Liver (tissue), 3 donors: ENCODE results near the gene PRDM8.

Experiments used
- FOXA1 ChIP-seq: IDR thresholded peaks from 2 replicates; pipeline ENCODE4 v1.6.1; 2016; ENCODE audit warnings: antibody characterized with exemption
- FOXA2 ChIP-seq: IDR thresholded peaks from 2 replicates; pipeline ENCODE4 v1.6.1; 2016; ENCODE audit warnings: antibody characterized with exemption
- GABPA ChIP-seq, 2 donors: IDR thresholded peaks in 1 of 2; conservative IDR thresholded peaks in 1 of 2; 2 replicates each; pipeline ENCODE4 v1.6.1; 2016; ENCODE audit warnings: antibody characterized with exemption in 2 of 2, mild to moderate bottlenecking in 1 of 2, moderate library complexity in 1 of 2
- HNF4A ChIP-seq, 2 donors: conservative IDR thresholded peaks; 2 replicates each; pipeline ENCODE4 v1.6.1; 2016; ENCODE audit warnings: antibody characterized with exemption in 2 of 2, mild to moderate bottlenecking in 2 of 2
- HNF4G ChIP-seq: IDR thresholded peaks from 2 replicates; pipeline ENCODE4 v1.6.1; 2016; ENCODE audit warnings: antibody characterized with exemption
- JUND ChIP-seq, 2 donors: IDR thresholded peaks; 2 replicates each; pipeline ENCODE4 v1.6.1; 2016; ENCODE audit warnings: antibody characterized with exemption in 2 of 2
- RAD21 ChIP-seq, 2 donors: IDR thresholded peaks; 2 replicates each; pipeline ENCODE4 v1.6.1; 2016; ENCODE audit warnings: antibody characterized with exemption in 2 of 2, mild to moderate bottlenecking in 2 of 2
- RXRA ChIP-seq, 2 donors: IDR thresholded peaks; 2 replicates each; pipeline ENCODE4 v1.6.1; 2017 to 2018; ENCODE audit warnings: antibody characterized with exemption in 2 of 2, mild to moderate bottlenecking in 1 of 2
- SP1 ChIP-seq: IDR thresholded peaks from 2 replicates; pipeline ENCODE4 v1.6.1; 2018; ENCODE audit warnings: antibody characterized with exemption, mild to moderate bottlenecking
- TAF1 ChIP-seq: conservative IDR thresholded peaks from 2 replicates; pipeline ENCODE4 v1.6.1; 2016; ENCODE audit warnings: antibody characterized with exemption, mild to moderate bottlenecking
- TF ChIP-seq, protein P1 (sequence below): fragments of 150-350 bp; IDR thresholded peaks from 2 replicates; pipeline ENCODE4 v1.5.1; 2017; ENCODE audit warnings: improper control_type of control experiment, low read depth, low read length; ENCODE audit not compliant: missing input control
- TF ChIP-seq, protein P2 (sequence below): IDR thresholded peaks from 2 replicates; pipeline ENCODE4 v1.6.1; 2016; ENCODE audit warnings: antibody characterized with exemption, mild to moderate bottlenecking
- TF ChIP-seq, protein P3 (sequence below): IDR thresholded peaks from 2 replicates; pipeline ENCODE4 v1.6.1; 2016; ENCODE audit warnings: antibody characterized with exemption
- TF ChIP-seq, protein P4 (sequence below): IDR thresholded peaks from 2 replicates; pipeline ENCODE4 v1.6.1; 2016; ENCODE audit warnings: antibody characterized with exemption
- donor health status: healthy.
- donor health status: healthy.

DNA sequence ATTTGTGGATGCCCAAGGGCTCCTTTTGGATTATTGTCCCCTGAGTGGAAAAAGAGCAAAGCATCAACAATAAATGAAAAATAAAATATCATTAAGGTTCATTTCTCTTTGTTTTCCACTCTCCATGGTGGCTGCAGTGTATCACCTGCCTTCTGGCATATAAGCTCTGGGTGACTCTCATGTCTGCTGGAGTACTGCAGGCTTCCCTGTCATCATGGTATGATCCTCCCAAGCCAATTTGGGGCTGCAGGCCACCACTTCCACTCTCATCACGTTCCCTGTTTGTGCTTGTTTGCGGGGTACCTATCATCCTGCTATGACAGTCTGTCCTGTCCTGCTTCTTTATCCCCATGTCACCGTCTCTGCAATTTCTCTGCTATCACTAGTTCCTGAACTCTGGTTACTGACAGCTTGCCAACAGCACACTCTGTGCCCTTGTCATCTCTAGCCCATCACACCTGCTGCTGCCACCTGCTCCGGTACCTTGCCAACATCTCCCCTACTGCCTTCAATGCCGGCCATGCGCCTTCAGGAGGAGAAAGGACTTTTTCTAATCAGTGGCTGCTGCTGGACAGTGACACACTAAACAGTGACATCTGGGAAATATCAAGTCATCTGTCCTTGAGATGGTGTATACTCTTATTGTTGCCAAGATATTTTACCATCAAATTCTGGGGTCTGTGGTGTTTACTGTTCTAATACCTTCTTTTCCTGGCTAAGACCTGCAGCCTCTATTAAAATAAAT, 46.1 kb downstream of the PRDM8 start:
- TF ChIP-seq, protein P1, sequence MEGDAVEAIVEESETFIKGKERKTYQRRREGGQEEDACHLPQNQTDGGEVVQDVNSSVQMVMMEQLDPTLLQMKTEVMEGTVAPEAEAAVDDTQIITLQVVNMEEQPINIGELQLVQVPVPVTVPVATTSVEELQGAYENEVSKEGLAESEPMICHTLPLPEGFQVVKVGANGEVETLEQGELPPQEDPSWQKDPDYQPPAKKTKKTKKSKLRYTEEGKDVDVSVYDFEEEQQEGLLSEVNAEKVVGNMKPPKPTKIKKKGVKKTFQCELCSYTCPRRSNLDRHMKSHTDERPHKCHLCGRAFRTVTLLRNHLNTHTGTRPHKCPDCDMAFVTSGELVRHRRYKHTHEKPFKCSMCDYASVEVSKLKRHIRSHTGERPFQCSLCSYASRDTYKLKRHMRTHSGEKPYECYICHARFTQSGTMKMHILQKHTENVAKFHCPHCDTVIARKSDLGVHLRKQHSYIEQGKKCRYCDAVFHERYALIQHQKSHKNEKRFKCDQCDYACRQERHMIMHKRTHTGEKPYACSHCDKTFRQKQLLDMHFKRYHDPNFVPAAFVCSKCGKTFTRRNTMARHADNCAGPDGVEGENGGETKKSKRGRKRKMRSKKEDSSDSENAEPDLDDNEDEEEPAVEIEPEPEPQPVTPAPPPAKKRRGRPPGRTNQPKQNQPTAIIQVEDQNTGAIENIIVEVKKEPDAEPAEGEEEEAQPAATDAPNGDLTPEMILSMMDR, result no peak
- TF ChIP-seq JUND (IDR thresholded peaks at IDR 0.05) (no peak), TAF1 (no peak), GABPA (IDR thresholded peaks at IDR 0.05 in 1 of 2, conservative IDR thresholded peaks at IDR 0.05 in 1 of 2) (no peak), FOXA2 (no peak), FOXA1 (no peak), HNF4G (no peak), HNF4A (conservative IDR thresholded peaks at IDR 0.05) (no peak), RXRA (IDR thresholded peaks at IDR 0.05) (no peak), SP1 (no peak), RAD21 (IDR thresholded peaks at IDR 0.05) (no peak)
- TF ChIP-seq, protein P2, sequence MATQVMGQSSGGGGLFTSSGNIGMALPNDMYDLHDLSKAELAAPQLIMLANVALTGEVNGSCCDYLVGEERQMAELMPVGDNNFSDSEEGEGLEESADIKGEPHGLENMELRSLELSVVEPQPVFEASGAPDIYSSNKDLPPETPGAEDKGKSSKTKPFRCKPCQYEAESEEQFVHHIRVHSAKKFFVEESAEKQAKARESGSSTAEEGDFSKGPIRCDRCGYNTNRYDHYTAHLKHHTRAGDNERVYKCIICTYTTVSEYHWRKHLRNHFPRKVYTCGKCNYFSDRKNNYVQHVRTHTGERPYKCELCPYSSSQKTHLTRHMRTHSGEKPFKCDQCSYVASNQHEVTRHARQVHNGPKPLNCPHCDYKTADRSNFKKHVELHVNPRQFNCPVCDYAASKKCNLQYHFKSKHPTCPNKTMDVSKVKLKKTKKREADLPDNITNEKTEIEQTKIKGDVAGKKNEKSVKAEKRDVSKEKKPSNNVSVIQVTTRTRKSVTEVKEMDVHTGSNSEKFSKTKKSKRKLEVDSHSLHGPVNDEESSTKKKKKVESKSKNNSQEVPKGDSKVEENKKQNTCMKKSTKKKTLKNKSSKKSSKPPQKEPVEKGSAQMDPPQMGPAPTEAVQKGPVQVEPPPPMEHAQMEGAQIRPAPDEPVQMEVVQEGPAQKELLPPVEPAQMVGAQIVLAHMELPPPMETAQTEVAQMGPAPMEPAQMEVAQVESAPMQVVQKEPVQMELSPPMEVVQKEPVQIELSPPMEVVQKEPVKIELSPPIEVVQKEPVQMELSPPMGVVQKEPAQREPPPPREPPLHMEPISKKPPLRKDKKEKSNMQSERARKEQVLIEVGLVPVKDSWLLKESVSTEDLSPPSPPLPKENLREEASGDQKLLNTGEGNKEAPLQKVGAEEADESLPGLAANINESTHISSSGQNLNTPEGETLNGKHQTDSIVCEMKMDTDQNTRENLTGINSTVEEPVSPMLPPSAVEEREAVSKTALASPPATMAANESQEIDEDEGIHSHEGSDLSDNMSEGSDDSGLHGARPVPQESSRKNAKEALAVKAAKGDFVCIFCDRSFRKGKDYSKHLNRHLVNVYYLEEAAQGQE, result no peak
- TF ChIP-seq, protein P3, sequence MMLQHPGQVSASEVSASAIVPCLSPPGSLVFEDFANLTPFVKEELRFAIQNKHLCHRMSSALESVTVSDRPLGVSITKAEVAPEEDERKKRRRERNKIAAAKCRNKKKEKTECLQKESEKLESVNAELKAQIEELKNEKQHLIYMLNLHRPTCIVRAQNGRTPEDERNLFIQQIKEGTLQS, result no peak
- TF ChIP-seq, protein P4, sequence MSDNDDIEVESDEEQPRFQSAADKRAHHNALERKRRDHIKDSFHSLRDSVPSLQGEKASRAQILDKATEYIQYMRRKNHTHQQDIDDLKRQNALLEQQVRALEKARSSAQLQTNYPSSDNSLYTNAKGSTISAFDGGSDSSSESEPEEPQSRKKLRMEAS, result no peak
